ENCODE results near the gene UBE2U.

Gene UBE2U

GRCh38 chr1:64223329-64224151 is 20.1 kb downstream of the UBE2U start:
- Histone ChIP-seq H3K9me3 (ENCODE audit: control insufficient read depth, insufficient read depth, low read depth, low read length) (no peaks in the 10 kb centered on the region), H3K4me3 (ENCODE audit: low read depth, low read length) (no peak overlapping the region), H3K4me1 (ENCODE audit: control insufficient read depth, insufficient read depth, low read length) (peaks cover 3% of the 10 kb centered on the region; the same call in 1 of the 2 replicates), H3K36me3 (ENCODE audit: control insufficient read depth in 2 of 2, insufficient read depth in 1 of 2, low read length in 2 of 2) (no peaks in the 10 kb centered on the region), H3K27ac (ENCODE audit: extremely low read depth, low read depth, low read length) (peak overlapping the region; percentile 21; the same call in 1 of the 2 replicates)
- CTCF ChIA-PET = interaction anchor here (0.8 kb wide), 1 partner anchor 14 kb away, joined by 3 read pairs; no protein-coding TSS in a partner anchor
- POLR2A ChIA-PET = no interaction called here
- TF ChIP-seq ZNF791 (tag by site-specific recombination; IDR thresholded peaks at IDR 0.05) (no peak), KLF8 (tag by site-specific recombination; IDR thresholded peaks at IDR 0.05) (0 out of 2 replicates have a peak, but pooled peaks have one; percentile 42), SCRT2 (tag by site-specific recombination; IDR thresholded peaks at IDR 0.05) (0 out of 2 replicates have a peak, but pooled peaks have one; percentile 32), ZNF433 (tag by site-specific recombination; IDR thresholded peaks at IDR 0.05; ENCODE audit: low read depth) (no peak), MZF1 (tag by site-specific recombination; IDR thresholded peaks at IDR 0.05; ENCODE audit: borderline replicate concordance) (peak; percentile 98), ZNF501 (tag by site-specific recombination; IDR thresholded peaks at IDR 0.05) (no peak), ZNF518A (tag by site-specific recombination; conservative IDR thresholded peaks at IDR 0.05; ENCODE audit: low read depth) (no peak; the same call in 1 of the 2 replicates), ZNF311 (tag by site-specific recombination; IDR thresholded peaks at IDR 0.05; ENCODE audit: borderline replicate concordance) (no peak), KLF10 (tag by site-specific recombination; IDR thresholded peaks at IDR 0.05) (peak; percentile 53; the same call in 1 of the 2 replicates), ZNF660 (tag by site-specific recombination; IDR thresholded peaks at IDR 0.05) (no peak), ZBTB8A (tag by site-specific recombination; IDR thresholded peaks at IDR 0.05) (0 out of 2 replicates have a peak, but pooled peaks have one; percentile 21), GLI4 (tag by site-specific recombination; IDR thresholded peaks at IDR 0.05) (no peak), ZBTB21 (tag by site-specific recombination; IDR thresholded peaks at IDR 0.05) (0 out of 2 replicates have a peak, but pooled peaks have one; percentile 9), ZNF2 (tag by site-specific recombination; IDR thresholded peaks at IDR 0.05) (no peak), ZNF184 (tag by site-specific recombination; IDR thresholded peaks at IDR 0.05) (peak; percentile 76), ZNF629 (tag by site-specific recombination; IDR thresholded peaks at IDR 0.05) (peak; percentile 33; the same call in 1 of the 2 replicates), ZNF639 (tag by site-specific recombination; IDR thresholded peaks at IDR 0.05) (0 out of 2 replicates have a peak, but pooled peaks have one; percentile 46), SP7 (tag by site-specific recombination; IDR thresholded peaks at IDR 0.05) (peak; percentile 67), TRIM28 (IDR thresholded peaks at IDR 0.05; ENCODE audit: borderline replicate concordance, low read length) (peak; percentile 48; the same call in 1 of the 2 replicates), ZNF623 (tag by site-specific recombination; IDR thresholded peaks at IDR 0.05) (no peak), ZBTB44 (tag by site-specific recombination; IDR thresholded peaks at IDR 0.05) (peak; percentile 47; the same call in 1 of the 2 replicates), ZSCAN30 (tag by site-specific recombination; IDR thresholded peaks at IDR 0.05) (no peak), ZNF24 (tag by site-specific recombination; IDR thresholded peaks at IDR 0.05) (peak; percentile 74; the same call in 1 of the 2 replicates), ZFP69B (tag by site-specific recombination; IDR thresholded peaks at IDR 0.05) (peak; percentile 88), SP2 (tag by site-specific recombination; IDR thresholded peaks at IDR 0.05) (no peak), ZNF366 (tag by site-specific recombination; conservative IDR thresholded peaks at IDR 0.05) (no peak), ZBTB20 (tag by site-specific recombination; IDR thresholded peaks at IDR 0.05) (peak; percentile 14; the same call in 1 of the 2 replicates)
- TF ChIP-seq, protein P1, sequence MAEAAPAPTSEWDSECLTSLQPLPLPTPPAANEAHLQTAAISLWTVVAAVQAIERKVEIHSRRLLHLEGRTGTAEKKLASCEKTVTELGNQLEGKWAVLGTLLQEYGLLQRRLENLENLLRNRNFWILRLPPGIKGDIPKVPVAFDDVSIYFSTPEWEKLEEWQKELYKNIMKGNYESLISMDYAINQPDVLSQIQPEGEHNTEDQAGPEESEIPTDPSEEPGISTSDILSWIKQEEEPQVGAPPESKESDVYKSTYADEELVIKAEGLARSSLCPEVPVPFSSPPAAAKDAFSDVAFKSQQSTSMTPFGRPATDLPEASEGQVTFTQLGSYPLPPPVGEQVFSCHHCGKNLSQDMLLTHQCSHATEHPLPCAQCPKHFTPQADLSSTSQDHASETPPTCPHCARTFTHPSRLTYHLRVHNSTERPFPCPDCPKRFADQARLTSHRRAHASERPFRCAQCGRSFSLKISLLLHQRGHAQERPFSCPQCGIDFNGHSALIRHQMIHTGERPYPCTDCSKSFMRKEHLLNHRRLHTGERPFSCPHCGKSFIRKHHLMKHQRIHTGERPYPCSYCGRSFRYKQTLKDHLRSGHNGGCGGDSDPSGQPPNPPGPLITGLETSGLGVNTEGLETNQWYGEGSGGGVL (tag by site-specific recombination; IDR thresholded peaks at IDR 0.05) = peak; percentile 59
